HepG2 (cell line): ENCODE results near the gene ELP5. TPM values are rescaled to one million over a fixed set of nuclear protein-coding genes. Genes with fewer than 3 reads are reported as not detected.

ENCODE experiments used
- CHD2 ChIP-seq: IDR thresholded peaks from 2 replicates; pipeline ENCODE4 v1.6.1; 2011; ENCODE audit warnings: low read depth, low read length, improper control_type of control experiment
- GTF2F1 ChIP-seq: fragments of 150-350 bp; IDR thresholded peaks from 2 replicates; pipeline ENCODE4 v1.6.1; 2014; ENCODE audit warnings: low read length
- HCFC1 ChIP-seq: fragments of 150-350 bp; IDR thresholded peaks from 2 replicates; pipeline ENCODE4 v1.6.1; 2014; ENCODE audit warnings: low read depth, low read length
- KMT2A ChIP-seq: sonication (generic); formaldehyde crosslinking; IDR thresholded peaks from 2 replicates; pipeline ENCODE4 v1.4.0; 2020; ENCODE audit warnings: missing genetic modification reagents
- MEF2D ChIP-seq: sonication (generic); formaldehyde crosslinking; IDR thresholded peaks from 2 replicates; pipeline ENCODE4 v1.5.1; 2020; ENCODE audit warnings: mild to moderate bottlenecking, missing genetic modification reagents
- MIXL1 ChIP-seq: IDR thresholded peaks from 2 replicates; pipeline ENCODE4 v1.6.1; 2016
- NR3C1 ChIP-seq: sonication (generic); formaldehyde crosslinking; IDR thresholded peaks from 2 replicates; pipeline ENCODE4 v1.4.0; 2020; ENCODE audit warnings: missing genetic modification reagents
- POLR2AphosphoS2 ChIP-seq: IDR thresholded peaks from 2 replicates; pipeline ENCODE4 v1.6.1; 2011; ENCODE audit warnings: low read depth, low read length, improper control_type of control experiment
- TBX2 ChIP-seq: sonication (generic); formaldehyde crosslinking; IDR thresholded peaks from 2 replicates; pipeline ENCODE4 v1.5.0; 2020; ENCODE audit warnings: missing genetic modification reagents, mild to moderate bottlenecking, borderline replicate concordance
- THYN1 ChIP-seq: sonication (generic); formaldehyde crosslinking; IDR thresholded peaks from 2 replicates; pipeline ENCODE4 v1.8.1; 2023; ENCODE audit warnings: low read depth, mild to moderate bottlenecking, moderate library complexity, missing genetic modification reagents, borderline replicate concordance
- TRIM24 ChIP-seq: sonication (generic); formaldehyde crosslinking; IDR thresholded peaks from 2 replicates; pipeline ENCODE4 v1.8.0; 2022; ENCODE audit warnings: mild to moderate bottlenecking, missing genetic modification reagents
- U2AF2 ChIP-seq: fragments of 200-400 bp; formaldehyde crosslinking; IDR thresholded peaks from 2 replicates; pipeline ENCODE4 v1.6.1; 2017; ENCODE audit warnings: low read depth, mild to moderate bottlenecking, low read length
- ZNF552 ChIP-seq: sonication (generic); formaldehyde crosslinking; IDR thresholded peaks from 2 replicates; pipeline ENCODE4 v1.9.0; 2022; ENCODE audit warnings: missing genetic modification reagents, mild to moderate bottlenecking, borderline replicate concordance
- polyA plus RNA-seq, 8 experiments: library from polyadenylated mRNA; depleted of rRNA in 3 of 8; stranded (reverse) in 7 of 8; unstranded in 1 of 8; fragments of >200 nt; fragmentation: Illumina TruSeq in 4 of 8; extraction: Trizol in 4 of 8; gene quantifications; 2 replicates each; pipeline versions ENCODE4 v1.2.1 to v1.2.3, GENCODE V29; 2011 to 2016; ENCODE audit warnings: low read depth in 4 of 8, missing spikeins in 1 of 8, mixed read lengths in 1 of 8; ENCODE audit not compliant: insufficient read depth in 1 of 8
- total RNA-seq, 5 experiments: library from RNA; depleted of rRNA; stranded (reverse); fragments of >200 nt; fragmentation: Illumina TruSeq; extraction: Trizol; gene quantifications; 2 replicates each; pipeline ENCODE4 v1.2.3, GENCODE V29; 2016; ENCODE audit warnings: low read depth in 1 of 5
- TF ChIP-seq, protein P1 (sequence below): sonication (generic); formaldehyde crosslinking; conservative IDR thresholded peaks from 2 replicates; pipeline ENCODE4 v1.8.0; 2022; ENCODE audit warnings: missing genetic modification reagents
- TF ChIP-seq, protein P2 (sequence below): IDR thresholded peaks from 2 replicates; pipeline ENCODE4 v1.6.1; 2016
- TF ChIP-seq, protein P3 (sequence below): sonication (generic); formaldehyde crosslinking; IDR thresholded peaks from 2 replicates; pipeline ENCODE4 v1.4.0; 2020; ENCODE audit warnings: missing genetic modification reagents, mild to moderate bottlenecking, borderline replicate concordance
- TF ChIP-seq, protein P4 (sequence below): sonication (generic); formaldehyde crosslinking; IDR thresholded peaks from 2 replicates; pipeline ENCODE4 v1.9.0; 2022; ENCODE audit warnings: low read depth, missing genetic modification reagents
- TF ChIP-seq, protein P5 (sequence below): sonication (generic); formaldehyde crosslinking; IDR thresholded peaks from 2 replicates; pipeline ENCODE4 v1.4.0; 2020; ENCODE audit warnings: missing genetic modification reagents, borderline replicate concordance

Gene ELP5
- total and polyA plus RNA-seq, 2 of the 13 experiments (the other 11 are each of a cell fraction or from before 2014, with no cell fraction given), result 67.6 to 69.8 TPM

DNA sequence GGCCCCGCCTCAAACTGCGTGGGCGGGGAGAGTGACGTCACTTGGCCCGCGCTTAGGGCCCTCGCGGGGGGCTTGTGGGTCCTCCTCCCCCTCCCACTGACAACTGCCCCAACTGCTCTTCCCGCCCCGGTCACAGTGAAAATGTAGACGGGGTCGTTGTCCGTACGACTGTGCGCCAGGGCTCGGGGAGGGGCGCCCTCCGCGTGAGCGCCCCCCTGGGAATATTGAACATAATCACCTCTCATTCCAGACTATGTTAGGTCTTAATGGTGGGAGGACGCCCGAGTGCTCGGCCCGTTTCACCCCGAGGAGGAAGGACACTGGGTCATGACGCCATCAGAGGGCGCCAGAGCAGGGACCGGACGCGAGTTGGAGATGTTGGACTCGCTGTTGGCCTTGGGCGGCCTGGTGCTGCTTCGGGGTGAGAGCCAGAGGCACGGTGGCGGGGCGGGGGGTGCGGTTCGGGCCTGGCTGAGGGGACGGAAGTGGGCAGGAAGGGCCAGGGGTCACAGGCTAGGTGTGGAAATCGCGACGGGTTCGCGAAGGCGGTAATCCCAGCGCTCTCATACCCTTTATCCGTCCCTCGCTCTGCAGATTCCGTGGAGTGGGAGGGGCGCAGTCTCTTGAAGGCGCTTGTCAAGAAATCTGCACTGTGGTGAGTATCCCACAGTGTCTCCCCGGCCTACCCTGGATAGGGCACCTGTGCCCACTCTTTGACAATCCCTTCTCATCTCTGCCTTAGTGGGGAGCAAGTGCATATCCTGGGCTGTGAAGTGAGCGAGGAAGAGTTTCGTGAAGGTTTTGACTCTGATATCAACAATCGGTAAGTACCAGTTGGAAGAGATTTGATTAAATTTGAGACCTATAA, at the start of gene ELP5 (continued):
- 0 out of 2 replicates have a peak, but pooled peaks have one; percentile 11 for TF ChIP-seq CHD2
- TF ChIP-seq, protein P1, sequence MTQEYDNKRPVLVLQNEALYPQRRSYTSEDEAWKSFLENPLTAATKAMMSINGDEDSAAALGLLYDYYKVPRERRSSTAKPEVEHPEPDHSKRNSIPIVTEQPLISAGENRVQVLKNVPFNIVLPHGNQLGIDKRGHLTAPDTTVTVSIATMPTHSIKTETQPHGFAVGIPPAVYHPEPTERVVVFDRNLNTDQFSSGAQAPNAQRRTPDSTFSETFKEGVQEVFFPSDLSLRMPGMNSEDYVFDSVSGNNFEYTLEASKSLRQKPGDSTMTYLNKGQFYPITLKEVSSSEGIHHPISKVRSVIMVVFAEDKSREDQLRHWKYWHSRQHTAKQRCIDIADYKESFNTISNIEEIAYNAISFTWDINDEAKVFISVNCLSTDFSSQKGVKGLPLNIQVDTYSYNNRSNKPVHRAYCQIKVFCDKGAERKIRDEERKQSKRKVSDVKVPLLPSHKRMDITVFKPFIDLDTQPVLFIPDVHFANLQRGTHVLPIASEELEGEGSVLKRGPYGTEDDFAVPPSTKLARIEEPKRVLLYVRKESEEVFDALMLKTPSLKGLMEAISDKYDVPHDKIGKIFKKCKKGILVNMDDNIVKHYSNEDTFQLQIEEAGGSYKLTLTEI (CRISPR knock-in tag), result no peak
- TF ChIP-seq TRIM24, result no peak
- TF ChIP-seq, protein P2, sequence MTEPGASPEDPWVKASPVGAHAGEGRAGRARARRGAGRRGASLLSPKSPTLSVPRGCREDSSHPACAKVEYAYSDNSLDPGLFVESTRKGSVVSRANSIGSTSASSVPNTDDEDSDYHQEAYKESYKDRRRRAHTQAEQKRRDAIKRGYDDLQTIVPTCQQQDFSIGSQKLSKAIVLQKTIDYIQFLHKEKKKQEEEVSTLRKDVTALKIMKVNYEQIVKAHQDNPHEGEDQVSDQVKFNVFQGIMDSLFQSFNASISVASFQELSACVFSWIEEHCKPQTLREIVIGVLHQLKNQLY (CRISPR knock-in tag), result no peak; the same call in 1 of the 2 replicates
- peak; percentile 88 for TF ChIP-seq KMT2A (CRISPR knock-in tag)
- peak; percentile 61 for TF ChIP-seq HCFC1
- TF ChIP-seq THYN1 (CRISPR knock-in tag), result no peak
- TF ChIP-seq, protein P3, sequence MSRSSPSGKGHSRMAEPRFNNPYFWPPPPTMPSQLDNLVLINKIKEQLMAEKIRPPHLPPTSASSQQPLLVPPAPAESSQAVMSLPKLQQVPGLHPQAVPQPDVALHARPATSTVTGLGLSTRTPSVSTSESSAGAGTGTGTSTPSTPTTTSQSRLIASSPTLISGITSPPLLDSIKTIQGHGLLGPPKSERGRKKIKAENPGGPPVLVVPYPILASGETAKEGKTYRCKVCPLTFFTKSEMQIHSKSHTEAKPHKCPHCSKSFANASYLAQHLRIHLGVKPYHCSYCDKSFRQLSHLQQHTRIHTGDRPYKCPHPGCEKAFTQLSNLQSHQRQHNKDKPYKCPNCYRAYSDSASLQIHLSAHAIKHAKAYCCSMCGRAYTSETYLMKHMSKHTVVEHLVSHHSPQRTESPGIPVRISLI (CRISPR knock-in tag), result no peak
- no peak; the same call in 1 of the 2 replicates for TF ChIP-seq ZNF552
- TF ChIP-seq NR3C1 (CRISPR knock-in tag), result no peak
- 0 out of 2 replicates have a peak, but pooled peaks have one; percentile 28 for TF ChIP-seq MIXL1 (CRISPR knock-in tag)
- TF ChIP-seq GTF2F1, result peak; percentile 40; the same call in 1 of the 2 replicates
- TF ChIP-seq, protein P4, sequence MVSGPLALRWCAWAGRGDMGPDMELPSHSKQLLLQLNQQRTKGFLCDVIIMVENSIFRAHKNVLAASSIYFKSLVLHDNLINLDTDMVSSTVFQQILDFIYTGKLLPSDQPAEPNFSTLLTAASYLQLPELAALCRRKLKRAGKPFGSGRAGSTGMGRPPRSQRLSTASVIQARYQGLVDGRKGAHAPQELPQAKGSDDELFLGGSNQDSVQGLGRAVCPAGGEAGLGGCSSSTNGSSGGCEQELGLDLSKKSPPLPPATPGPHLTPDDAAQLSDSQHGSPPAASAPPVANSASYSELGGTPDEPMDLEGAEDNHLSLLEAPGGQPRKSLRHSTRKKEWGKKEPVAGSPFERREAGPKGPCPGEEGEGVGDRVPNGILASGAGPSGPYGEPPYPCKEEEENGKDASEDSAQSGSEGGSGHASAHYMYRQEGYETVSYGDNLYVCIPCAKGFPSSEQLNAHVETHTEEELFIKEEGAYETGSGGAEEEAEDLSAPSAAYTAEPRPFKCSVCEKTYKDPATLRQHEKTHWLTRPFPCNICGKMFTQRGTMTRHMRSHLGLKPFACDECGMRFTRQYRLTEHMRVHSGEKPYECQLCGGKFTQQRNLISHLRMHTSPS (CRISPR knock-in tag), result peak; percentile 41; the same call in 1 of the 2 replicates
- TF ChIP-seq, protein P5, sequence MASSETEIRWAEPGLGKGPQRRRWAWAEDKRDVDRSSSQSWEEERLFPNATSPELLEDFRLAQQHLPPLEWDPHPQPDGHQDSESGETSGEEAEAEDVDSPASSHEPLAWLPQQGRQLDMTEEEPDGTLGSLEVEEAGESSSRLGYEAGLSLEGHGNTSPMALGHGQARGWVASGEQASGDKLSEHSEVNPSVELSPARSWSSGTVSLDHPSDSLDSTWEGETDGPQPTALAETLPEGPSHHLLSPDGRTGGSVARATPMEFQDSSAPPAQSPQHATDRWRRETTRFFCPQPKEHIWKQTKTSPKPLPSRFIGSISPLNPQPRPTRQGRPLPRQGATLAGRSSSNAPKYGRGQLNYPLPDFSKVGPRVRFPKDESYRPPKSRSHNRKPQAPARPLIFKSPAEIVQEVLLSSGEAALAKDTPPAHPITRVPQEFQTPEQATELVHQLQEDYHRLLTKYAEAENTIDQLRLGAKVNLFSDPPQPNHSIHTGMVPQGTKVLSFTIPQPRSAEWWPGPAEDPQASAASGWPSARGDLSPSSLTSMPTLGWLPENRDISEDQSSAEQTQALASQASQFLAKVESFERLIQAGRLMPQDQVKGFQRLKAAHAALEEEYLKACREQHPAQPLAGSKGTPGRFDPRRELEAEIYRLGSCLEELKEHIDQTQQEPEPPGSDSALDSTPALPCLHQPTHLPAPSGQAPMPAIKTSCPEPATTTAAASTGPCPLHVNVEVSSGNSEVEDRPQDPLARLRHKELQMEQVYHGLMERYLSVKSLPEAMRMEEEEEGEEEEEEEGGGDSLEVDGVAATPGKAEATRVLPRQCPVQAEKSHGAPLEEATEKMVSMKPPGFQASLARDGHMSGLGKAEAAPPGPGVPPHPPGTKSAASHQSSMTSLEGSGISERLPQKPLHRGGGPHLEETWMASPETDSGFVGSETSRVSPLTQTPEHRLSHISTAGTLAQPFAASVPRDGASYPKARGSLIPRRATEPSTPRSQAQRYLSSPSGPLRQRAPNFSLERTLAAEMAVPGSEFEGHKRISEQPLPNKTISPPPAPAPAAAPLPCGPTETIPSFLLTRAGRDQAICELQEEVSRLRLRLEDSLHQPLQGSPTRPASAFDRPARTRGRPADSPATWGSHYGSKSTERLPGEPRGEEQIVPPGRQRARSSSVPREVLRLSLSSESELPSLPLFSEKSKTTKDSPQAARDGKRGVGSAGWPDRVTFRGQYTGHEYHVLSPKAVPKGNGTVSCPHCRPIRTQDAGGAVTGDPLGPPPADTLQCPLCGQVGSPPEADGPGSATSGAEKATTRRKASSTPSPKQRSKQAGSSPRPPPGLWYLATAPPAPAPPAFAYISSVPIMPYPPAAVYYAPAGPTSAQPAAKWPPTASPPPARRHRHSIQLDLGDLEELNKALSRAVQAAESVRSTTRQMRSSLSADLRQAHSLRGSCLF, result no peak
- TF ChIP-seq MEF2D, result peak; percentile 85
- TF ChIP-seq POLR2AphosphoS2, result 0 out of 2 replicates have a peak, but pooled peaks have one; percentile 52
- no peak for TF ChIP-seq U2AF2
- TF ChIP-seq TBX2 (CRISPR knock-in tag), result peak; percentile 75
